WTC11 (cell line): Measurements from ENCODE around the gene ZBTB20. TPM values are rescaled to one million over a fixed set of nuclear protein-coding genes. Genes with fewer than 3 reads are reported as not detected.

Source experiments
- ATAC-seq: fragments of 200-7000 bp; cut with Tn5 transposase; 2 replicates; pipeline ENCODE4 v1.10.0; 2021; ENCODE audit warnings: mild to moderate bottlenecking, moderate library complexity
- CTCF ChIA-PET: fragments of 300-600 bp; sonication (Branson Sonifier 250); formaldehyde crosslinking; loops from one replicate; lab custom pipeline; 2021; ENCODE audit warnings: antibody characterized with exemption; lab: Charles Lee
- POLR2A ChIA-PET: fragments of 350-600 bp; sonication (Branson Sonifier 250); formaldehyde crosslinking; loops from one replicate; lab custom pipeline; 2021; ENCODE audit warnings: antibody characterized with exemption; lab: Charles Lee
- DNase-seq: peaks from one replicate; pipeline ENCODE4 v3.0.0; 2021; ENCODE audit warnings: low spot score
- H3K27ac Mint-ChIP-seq: 2 replicates; pipeline ENCODE4 v1.8.0; 2021; ENCODE audit warnings: mixed read lengths
- H3K27me3 Mint-ChIP-seq: 2 replicates; pipeline ENCODE4 v1.8.0; 2021; ENCODE audit warnings: low read depth, mild to moderate bottlenecking, moderate library complexity, mixed read lengths
- H3K36me3 Mint-ChIP-seq: 2 replicates; pipeline ENCODE4 v1.8.0; 2021; ENCODE audit warnings: mixed read lengths
- H3K4me1 Mint-ChIP-seq: 2 replicates; pipeline ENCODE4 v1.8.0; 2022; ENCODE audit warnings: mixed read lengths
- H3K4me3 Mint-ChIP-seq: 2 replicates; pipeline ENCODE4 v1.8.0; 2021; ENCODE audit warnings: mild to moderate bottlenecking, moderate library complexity, mixed read lengths
- H3K9me3 Mint-ChIP-seq: 2 replicates; pipeline ENCODE4 v1.8.0; 2021; ENCODE audit warnings: mixed read lengths
- CTCF ChIP-seq: fragments of 200-600 bp; IDR thresholded peaks from 2 replicates; pipeline ENCODE4 v1.8.0; 2022; ENCODE audit warnings: antibody characterized with exemption
- ERG ChIP-seq: fragments of 250-450 bp; sonication (Bioruptor Pico); IDR thresholded peaks from 2 replicates; pipeline ENCODE4 v1.8.0; 2021; ENCODE audit warnings: mild to moderate bottlenecking
- ESRRA ChIP-seq: sonication (generic); formaldehyde crosslinking; IDR thresholded peaks from 2 replicates; pipeline ENCODE4 v1.8.1; 2022; ENCODE audit warnings: mild to moderate bottlenecking, missing genetic modification reagents, borderline replicate concordance
- HMGXB4 ChIP-seq: sonication (generic); formaldehyde crosslinking; IDR thresholded peaks from 2 replicates; pipeline ENCODE4 v1.8.1; 2023; ENCODE audit warnings: mild to moderate bottlenecking, moderate library complexity, missing genetic modification reagents
- NR1H2 ChIP-seq: sonication (generic); formaldehyde crosslinking; IDR thresholded peaks from 2 replicates; pipeline ENCODE4 v1.9.0; 2021; ENCODE audit warnings: mild to moderate bottlenecking, moderate library complexity, missing genetic modification reagents
- OVOL2 ChIP-seq: fragments of 250-450 bp; sonication (Bioruptor Pico); IDR thresholded peaks from 2 replicates; pipeline ENCODE4 v1.9.0; 2021; ENCODE audit warnings: mild to moderate bottlenecking, borderline replicate concordance
- PRDM15 ChIP-seq: sonication (generic); formaldehyde crosslinking; IDR thresholded peaks from 2 replicates; pipeline ENCODE4 v1.8.0; 2022; ENCODE audit warnings: missing genetic modification reagents
- STAT6 ChIP-seq: sonication (generic); formaldehyde crosslinking; conservative IDR thresholded peaks from 2 replicates; pipeline ENCODE4 v1.8.1; 2023; ENCODE audit warnings: mild to moderate bottlenecking, low read depth, missing genetic modification reagents, moderate library complexity
- TP53 ChIP-seq: sonication (generic); formaldehyde crosslinking; IDR thresholded peaks from 2 replicates; pipeline ENCODE4 v1.8.1; 2023; ENCODE audit warnings: mild to moderate bottlenecking, missing genetic modification reagents
- ZNF232 ChIP-seq: sonication (generic); formaldehyde crosslinking; IDR thresholded peaks from 2 replicates; pipeline ENCODE4 v1.8.0; 2022; ENCODE audit warnings: mild to moderate bottlenecking, missing genetic modification reagents
- ZNF317 ChIP-seq: sonication (generic); formaldehyde crosslinking; IDR thresholded peaks from 2 replicates; pipeline ENCODE4 v1.8.1; 2023; ENCODE audit warnings: low read depth, mild to moderate bottlenecking, moderate library complexity, missing genetic modification reagents, borderline replicate concordance
- ZNF416 ChIP-seq: fragments of 250-450 bp; sonication (Bioruptor Pico); IDR thresholded peaks from 2 replicates; pipeline ENCODE4 v1.9.0; 2021; ENCODE audit warnings: mild to moderate bottlenecking, inconsistent platforms
- ZNF671 ChIP-seq: fragments of 250-450 bp; sonication (Bioruptor Pico); IDR thresholded peaks from 2 replicates; pipeline ENCODE4 v1.8.0; 2021; ENCODE audit warnings: mild to moderate bottlenecking
- total RNA-seq: library from RNA; stranded (reverse); gene quantifications from 3 replicates; pipeline ENCODE4 v1.2.3, GENCODE V29; 2021
- TF ChIP-seq, protein P1 (sequence below): sonication (generic); formaldehyde crosslinking; IDR thresholded peaks from 2 replicates; pipeline ENCODE4 v1.8.1; 2023; ENCODE audit warnings: mild to moderate bottlenecking, missing genetic modification reagents, borderline replicate concordance
- TF ChIP-seq, protein P2 (sequence below): sonication (generic); formaldehyde crosslinking; IDR thresholded peaks from 2 replicates; pipeline ENCODE4 v1.8.0; 2023; ENCODE audit warnings: missing genetic modification reagents
- TF ChIP-seq, protein P3 (sequence below): fragments of 250-450 bp; sonication (Bioruptor Pico); IDR thresholded peaks from 2 replicates; pipeline ENCODE4 v1.9.0; 2021; ENCODE audit warnings: mild to moderate bottlenecking

The ZBTB20 gene
- total RNA-seq, 1 experiment from 2014 or later: 1.5 TPM

- no peak overlapping the region for H3K27ac Mint-ChIP-seq
- H3K4me1 Mint-ChIP-seq: peaks cover 29% of the 10 kb centered on the region
- POLR2A ChIA-PET: no interaction called here
- H3K9me3 Mint-ChIP-seq: no peaks in the 10 kb centered on the region
- no peaks in the 10 kb centered on the region for H3K36me3 Mint-ChIP-seq
- ATAC-seq (no peak), DNase-seq (no peak)
- no peak overlapping the region for H3K4me3 Mint-ChIP-seq
- CTCF ChIA-PET: no interaction called here
- no peaks in the 10 kb centered on the region for H3K27me3 Mint-ChIP-seq
- TF ChIP-seq ZNF416 (CRISPR knock-in tag): no peak
- TF ChIP-seq ZNF671 (CRISPR knock-in tag): no peak
Observed at GRCh38 chr3:114361391-114361790, 785.7 kb downstream of the ZBTB20 start.

GRCh38 chr3:114356525-114356924 is 790.6 kb downstream of the ZBTB20 start:
- TF ChIP-seq PRDM15 (CRISPR knock-in tag) (no peak), OVOL2 (no peak), ZNF317 (CRISPR knock-in tag) (no peak), ESRRA (CRISPR knock-in tag) (no peak), TP53 (CRISPR knock-in tag) (no peak), ERG (CRISPR knock-in tag) (no peak), CTCF (no peak), HMGXB4 (no peak), ZNF232 (CRISPR knock-in tag) (no peak), STAT6 (CRISPR knock-in tag) (no peak), NR1H2 (no peak)
- TF ChIP-seq, protein P1, sequence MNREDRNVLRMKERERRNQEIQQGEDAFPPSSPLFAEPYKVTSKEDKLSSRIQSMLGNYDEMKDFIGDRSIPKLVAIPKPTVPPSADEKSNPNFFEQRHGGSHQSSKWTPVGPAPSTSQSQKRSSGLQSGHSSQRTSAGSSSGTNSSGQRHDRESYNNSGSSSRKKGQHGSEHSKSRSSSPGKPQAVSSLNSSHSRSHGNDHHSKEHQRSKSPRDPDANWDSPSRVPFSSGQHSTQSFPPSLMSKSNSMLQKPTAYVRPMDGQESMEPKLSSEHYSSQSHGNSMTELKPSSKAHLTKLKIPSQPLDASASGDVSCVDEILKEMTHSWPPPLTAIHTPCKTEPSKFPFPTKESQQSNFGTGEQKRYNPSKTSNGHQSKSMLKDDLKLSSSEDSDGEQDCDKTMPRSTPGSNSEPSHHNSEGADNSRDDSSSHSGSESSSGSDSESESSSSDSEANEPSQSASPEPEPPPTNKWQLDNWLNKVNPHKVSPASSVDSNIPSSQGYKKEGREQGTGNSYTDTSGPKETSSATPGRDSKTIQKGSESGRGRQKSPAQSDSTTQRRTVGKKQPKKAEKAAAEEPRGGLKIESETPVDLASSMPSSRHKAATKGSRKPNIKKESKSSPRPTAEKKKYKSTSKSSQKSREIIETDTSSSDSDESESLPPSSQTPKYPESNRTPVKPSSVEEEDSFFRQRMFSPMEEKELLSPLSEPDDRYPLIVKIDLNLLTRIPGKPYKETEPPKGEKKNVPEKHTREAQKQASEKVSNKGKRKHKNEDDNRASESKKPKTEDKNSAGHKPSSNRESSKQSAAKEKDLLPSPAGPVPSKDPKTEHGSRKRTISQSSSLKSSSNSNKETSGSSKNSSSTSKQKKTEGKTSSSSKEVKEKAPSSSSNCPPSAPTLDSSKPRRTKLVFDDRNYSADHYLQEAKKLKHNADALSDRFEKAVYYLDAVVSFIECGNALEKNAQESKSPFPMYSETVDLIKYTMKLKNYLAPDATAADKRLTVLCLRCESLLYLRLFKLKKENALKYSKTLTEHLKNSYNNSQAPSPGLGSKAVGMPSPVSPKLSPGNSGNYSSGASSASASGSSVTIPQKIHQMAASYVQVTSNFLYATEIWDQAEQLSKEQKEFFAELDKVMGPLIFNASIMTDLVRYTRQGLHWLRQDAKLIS: no peak
- TF ChIP-seq, protein P2, sequence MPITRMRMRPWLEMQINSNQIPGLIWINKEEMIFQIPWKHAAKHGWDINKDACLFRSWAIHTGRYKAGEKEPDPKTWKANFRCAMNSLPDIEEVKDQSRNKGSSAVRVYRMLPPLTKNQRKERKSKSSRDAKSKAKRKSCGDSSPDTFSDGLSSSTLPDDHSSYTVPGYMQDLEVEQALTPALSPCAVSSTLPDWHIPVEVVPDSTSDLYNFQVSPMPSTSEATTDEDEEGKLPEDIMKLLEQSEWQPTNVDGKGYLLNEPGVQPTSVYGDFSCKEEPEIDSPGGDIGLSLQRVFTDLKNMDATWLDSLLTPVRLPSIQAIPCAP (CRISPR knock-in tag): no peak
- TF ChIP-seq, protein P3, sequence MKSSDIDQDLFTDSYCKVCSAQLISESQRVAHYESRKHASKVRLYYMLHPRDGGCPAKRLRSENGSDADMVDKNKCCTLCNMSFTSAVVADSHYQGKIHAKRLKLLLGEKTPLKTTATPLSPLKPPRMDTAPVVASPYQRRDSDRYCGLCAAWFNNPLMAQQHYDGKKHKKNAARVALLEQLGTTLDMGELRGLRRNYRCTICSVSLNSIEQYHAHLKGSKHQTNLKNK (CRISPR knock-in tag): no peak
- no peak overlapping the region for H3K4me3 Mint-ChIP-seq
- H3K9me3 Mint-ChIP-seq: no peaks in the 10 kb centered on the region
- no peaks in the 10 kb centered on the region for H3K36me3 Mint-ChIP-seq
- H3K27ac Mint-ChIP-seq: peak overlapping the region; percentile 5; the same call in 1 of the 2 replicates
- DNase-seq (no peak), ATAC-seq (peak; percentile 41)
- ChIA-PET CTCF (interaction anchor here (0.9 to 2.2 kb wide), 7 partner anchors 14 to 201 kb away, joined by 3 to 12 read pairs (median 4); no protein-coding TSS in a partner anchor), POLR2A (no interaction called here)
- peaks cover 5% of the 10 kb centered on the region for H3K4me1 Mint-ChIP-seq
- H3K27me3 Mint-ChIP-seq: no peaks in the 10 kb centered on the region
